Colonic mucosa (tissue), 4 donors: Measurements from ENCODE around the gene CDPF1. TPM values are rescaled to one million over a fixed set of nuclear protein-coding genes. Genes with fewer than 3 reads are reported as not detected.

Source experiments
- DNase-seq: peaks from one replicate; pipeline ENCODE4 v3.0.0-alpha.2; 2020
- H3K27ac ChIP-seq: fragments of 200-600 bp; one replicate; pipeline ENCODE4 v1.8.0; 2021
- H3K27me3 ChIP-seq: fragments of 200-600 bp; one replicate; pipeline ENCODE4 v1.8.0; 2021
- H3K36me3 ChIP-seq: fragments of 200-600 bp; one replicate; pipeline ENCODE4 v1.8.0; 2021
- H3K4me1 ChIP-seq: fragments of 200-600 bp; one replicate; pipeline ENCODE4 v1.8.0; 2021; ENCODE audit warnings: mild to moderate bottlenecking
- H3K4me3 ChIP-seq: fragments of 200-600 bp; one replicate; pipeline ENCODE4 v1.8.0; 2021
- H3K9ac ChIP-seq, 2 donors: one replicate each; pipeline ENCODE4 v1.7.0; 2013; ENCODE audit warnings: control low read depth in 2 of 2, low read depth in 2 of 2, low read length in 2 of 2
- H3K9me3 ChIP-seq: fragments of 200-600 bp; one replicate; pipeline ENCODE4 v1.8.0; 2021
- intact Hi-C: fragments of 100-400 bp; cut with DNase I; formaldehyde crosslinking; loops from one replicate; pipeline ENCODE4 v1.14.1; 2022
- total RNA-seq, 2 donors: library from RNA; stranded (reverse); fragmentation: NEBNext Ultra II Directional in 1 of 2; extraction: Animal tissue kit (Norgen Biotek cat#: 25700) in 1 of 2; gene quantifications; one replicate each; pipeline ENCODE4 v1.2.1, GENCODE V29; 2021
- TF ChIP-seq, protein P1 (sequence below): fragments of 200-600 bp; IDR thresholded peaks from one replicate; pipeline ENCODE4 v1.8.0; 2022; ENCODE audit warnings: antibody characterized with exemption, mild to moderate bottlenecking
- donor health status: healthy.
- donor health status: DM: no; HTN: no; CAD: no.
- donor health status: DM: no; HTN: no; CAD: no.

Gene CDPF1
- total RNA-seq, 2 donors from 2014 or later: 5.8 to 11.2 TPM

- intact Hi-C loops: no loop called here
- Histone ChIP-seq H3K36me3 (peaks cover 24% of the 10 kb centered on the region), H3K9me3 (no peaks in the 10 kb centered on the region), H3K4me3 (no peak overlapping the region), H3K27ac (no peak overlapping the region), H3K4me1 (no peaks in the 10 kb centered on the region), H3K27me3 (no peaks in the 10 kb centered on the region), H3K9ac (no peak overlapping the region)
- TF ChIP-seq, protein P1, sequence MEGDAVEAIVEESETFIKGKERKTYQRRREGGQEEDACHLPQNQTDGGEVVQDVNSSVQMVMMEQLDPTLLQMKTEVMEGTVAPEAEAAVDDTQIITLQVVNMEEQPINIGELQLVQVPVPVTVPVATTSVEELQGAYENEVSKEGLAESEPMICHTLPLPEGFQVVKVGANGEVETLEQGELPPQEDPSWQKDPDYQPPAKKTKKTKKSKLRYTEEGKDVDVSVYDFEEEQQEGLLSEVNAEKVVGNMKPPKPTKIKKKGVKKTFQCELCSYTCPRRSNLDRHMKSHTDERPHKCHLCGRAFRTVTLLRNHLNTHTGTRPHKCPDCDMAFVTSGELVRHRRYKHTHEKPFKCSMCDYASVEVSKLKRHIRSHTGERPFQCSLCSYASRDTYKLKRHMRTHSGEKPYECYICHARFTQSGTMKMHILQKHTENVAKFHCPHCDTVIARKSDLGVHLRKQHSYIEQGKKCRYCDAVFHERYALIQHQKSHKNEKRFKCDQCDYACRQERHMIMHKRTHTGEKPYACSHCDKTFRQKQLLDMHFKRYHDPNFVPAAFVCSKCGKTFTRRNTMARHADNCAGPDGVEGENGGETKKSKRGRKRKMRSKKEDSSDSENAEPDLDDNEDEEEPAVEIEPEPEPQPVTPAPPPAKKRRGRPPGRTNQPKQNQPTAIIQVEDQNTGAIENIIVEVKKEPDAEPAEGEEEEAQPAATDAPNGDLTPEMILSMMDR: no peak
- no peak for DNase-seq
Observed at GRCh38 chr22:46280999-46281623, 31.0 kb upstream of the CDPF1 start.

DNA sequence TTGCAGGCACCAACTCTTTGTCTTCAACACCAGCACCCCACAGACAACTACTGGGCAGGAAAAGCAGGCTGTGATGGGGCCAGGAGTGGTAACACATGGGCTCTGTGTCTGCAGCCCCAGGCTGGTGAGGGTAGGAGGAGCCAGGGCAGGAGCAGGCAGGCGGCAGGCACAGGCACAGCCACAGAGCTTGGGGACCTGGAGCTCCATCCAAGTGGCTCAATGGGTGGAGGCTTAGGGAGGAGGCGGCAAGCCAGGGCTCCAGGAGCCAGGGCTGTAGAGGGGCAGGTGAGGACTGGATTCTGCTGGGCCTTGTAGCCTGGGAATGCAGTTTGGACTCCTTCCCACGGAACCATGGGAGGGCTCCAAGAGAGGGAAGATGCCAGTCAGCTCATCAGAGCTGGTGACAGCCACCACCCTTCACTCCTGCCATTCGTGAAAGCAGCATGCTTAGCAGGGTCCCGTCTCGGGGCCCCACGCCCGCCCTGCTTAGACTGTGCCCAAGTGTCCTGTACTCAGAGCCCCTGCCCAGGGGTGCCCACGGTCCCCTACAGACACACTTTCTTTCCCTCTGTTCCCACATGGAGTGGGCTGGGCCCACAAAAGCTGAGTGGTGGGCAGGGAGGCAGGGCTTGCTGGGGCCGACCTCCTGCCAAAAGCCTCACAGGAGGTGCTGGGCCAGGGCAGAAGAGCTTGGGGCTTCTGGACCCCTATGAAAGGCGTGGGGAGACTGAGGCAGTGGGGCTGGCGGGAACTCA is 30.1 kb upstream of the CDPF1 start:
- intact Hi-C loops: no loop called here
- no peak for DNase-seq
- TF ChIP-seq, protein P1: no peak
- Histone ChIP-seq H3K27me3 (no peaks in the 10 kb centered on the region), H3K4me1 (no peaks in the 10 kb centered on the region), H3K36me3 (peaks cover 23% of the 10 kb centered on the region), H3K4me3 (no peak overlapping the region), H3K9ac (no peak overlapping the region), H3K27ac (no peak overlapping the region), H3K9me3 (no peaks in the 10 kb centered on the region)

DNA sequence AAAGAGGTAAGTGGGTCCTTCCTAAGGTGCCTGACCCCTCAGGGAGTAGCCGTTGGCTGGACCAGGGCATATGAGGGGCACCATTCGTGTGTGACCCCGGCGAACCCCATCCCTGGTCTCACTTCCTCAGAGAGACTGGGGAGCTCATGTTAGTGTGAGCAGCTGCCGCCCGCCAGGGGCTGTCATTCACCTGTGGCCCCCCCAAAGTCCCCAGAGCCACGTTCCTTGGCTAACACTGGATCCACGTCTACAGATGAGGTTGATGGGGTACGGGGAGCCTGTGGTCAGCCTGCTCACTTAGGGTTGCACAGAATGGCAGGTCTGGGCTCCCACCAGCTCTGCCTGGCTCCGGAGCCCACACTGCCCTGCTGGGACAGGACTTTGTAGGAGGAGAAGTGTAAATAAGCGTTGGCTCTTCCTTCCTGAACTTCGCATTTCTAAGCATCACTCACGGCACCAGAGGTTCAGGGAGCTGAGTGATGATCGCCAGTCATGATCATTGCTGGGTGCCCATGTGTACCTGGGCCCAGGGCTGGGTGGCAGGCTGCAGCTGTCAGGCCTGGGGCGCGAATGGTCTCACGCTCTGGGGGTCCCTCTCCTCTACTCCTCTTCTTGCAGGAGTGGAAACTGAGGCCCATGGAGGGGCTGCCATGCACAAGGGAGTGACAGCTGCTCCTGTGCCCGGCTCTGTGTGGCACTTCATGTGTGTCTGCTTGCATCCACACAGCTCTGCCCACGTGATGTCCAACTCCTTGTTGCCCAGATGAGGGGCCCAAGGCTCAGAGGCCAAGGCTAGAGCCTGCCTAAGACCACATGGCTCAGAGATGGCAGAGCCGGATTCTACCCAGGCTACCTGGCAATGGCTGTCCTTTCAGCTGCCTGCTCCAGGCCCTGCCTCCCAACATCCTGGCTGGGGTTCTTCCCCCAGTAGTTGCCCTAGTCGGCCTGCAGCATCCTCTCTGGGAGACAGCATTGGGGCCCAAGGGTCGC is 28.9 kb upstream of the CDPF1 start:
- TF ChIP-seq, protein P1: no peak
- H3K9me3 ChIP-seq: no peaks in the 10 kb centered on the region
- H3K27ac ChIP-seq: no peak overlapping the region
- H3K4me1 ChIP-seq: no peaks in the 10 kb centered on the region
- no peaks in the 10 kb centered on the region for H3K27me3 ChIP-seq
- no peak overlapping the region for H3K4me3 ChIP-seq
- DNase-seq: no peak
- peaks cover 23% of the 10 kb centered on the region for H3K36me3 ChIP-seq
- intact Hi-C loops: no loop called here
- H3K9ac ChIP-seq: no peak overlapping the region

- no peaks in the 10 kb centered on the region for H3K9me3 ChIP-seq
Observed at GRCh38 chr22:46276563-46276962, 26.5 kb upstream of the CDPF1 start.

More at GRCh38 chr22:46276563-46276962, 26.5 kb upstream of the CDPF1 start:
- intact Hi-C loops: no loop called here
- Histone ChIP-seq H3K4me3 (no peak overlapping the region), H3K4me1 (no peaks in the 10 kb centered on the region), H3K27me3 (no peaks in the 10 kb centered on the region), H3K27ac (no peak overlapping the region), H3K9ac (no peak overlapping the region), H3K36me3 (peaks cover 23% of the 10 kb centered on the region)
- no peak for DNase-seq
- TF ChIP-seq, protein P1: no peak
